WTC11 (cell line): ENCODE data around the gene MLST8. TPM values are rescaled to one million over a fixed set of nuclear protein-coding genes. Genes with fewer than 3 reads are reported as not detected.

Source experiments
- ATAC-seq: fragments of 200-7000 bp; cut with Tn5 transposase; 2 replicates; pipeline ENCODE4 v1.10.0; 2021; ENCODE audit warnings: mild to moderate bottlenecking, moderate library complexity
- CTCF ChIA-PET: fragments of 300-600 bp; sonication (Branson Sonifier 250); formaldehyde crosslinking; loops from one replicate; lab custom pipeline; 2021; ENCODE audit warnings: antibody characterized with exemption; lab: Charles Lee
- POLR2A ChIA-PET: fragments of 350-600 bp; sonication (Branson Sonifier 250); formaldehyde crosslinking; loops from one replicate; lab custom pipeline; 2021; ENCODE audit warnings: antibody characterized with exemption; lab: Charles Lee
- DNase-seq: peaks from one replicate; pipeline ENCODE4 v3.0.0; 2021; ENCODE audit warnings: low spot score
- H3K27ac Mint-ChIP-seq: 2 replicates; pipeline ENCODE4 v1.8.0; 2021; ENCODE audit warnings: mixed read lengths
- H3K27me3 Mint-ChIP-seq: 2 replicates; pipeline ENCODE4 v1.8.0; 2021; ENCODE audit warnings: low read depth, mild to moderate bottlenecking, moderate library complexity, mixed read lengths
- H3K36me3 Mint-ChIP-seq: 2 replicates; pipeline ENCODE4 v1.8.0; 2021; ENCODE audit warnings: mixed read lengths
- H3K4me1 Mint-ChIP-seq: 2 replicates; pipeline ENCODE4 v1.8.0; 2022; ENCODE audit warnings: mixed read lengths
- H3K4me3 Mint-ChIP-seq: 2 replicates; pipeline ENCODE4 v1.8.0; 2021; ENCODE audit warnings: mild to moderate bottlenecking, moderate library complexity, mixed read lengths
- H3K9me3 Mint-ChIP-seq: 2 replicates; pipeline ENCODE4 v1.8.0; 2021; ENCODE audit warnings: mixed read lengths
- ATF1 ChIP-seq: sonication (generic); formaldehyde crosslinking; IDR thresholded peaks from 2 replicates; pipeline ENCODE4 v1.8.1; 2023; ENCODE audit warnings: mild to moderate bottlenecking, moderate library complexity, missing genetic modification reagents
- CBFB ChIP-seq: sonication (generic); formaldehyde crosslinking; IDR thresholded peaks from 2 replicates; pipeline ENCODE4 v1.8.1; 2022; ENCODE audit warnings: mild to moderate bottlenecking, low read depth, missing genetic modification reagents
- CREM ChIP-seq: sonication (generic); formaldehyde crosslinking; IDR thresholded peaks from 2 replicates; pipeline ENCODE4 v1.8.1; 2022; ENCODE audit warnings: mild to moderate bottlenecking, missing genetic modification reagents, moderate library complexity
- ETV6 ChIP-seq: sonication (generic); formaldehyde crosslinking; IDR thresholded peaks from 2 replicates; pipeline ENCODE4 v1.8.1; 2022; ENCODE audit warnings: mild to moderate bottlenecking, missing genetic modification reagents
- FOXP1 ChIP-seq: sonication (generic); formaldehyde crosslinking; IDR thresholded peaks from 2 replicates; pipeline ENCODE4 v1.8.0; 2022; ENCODE audit warnings: missing genetic modification reagents, mild to moderate bottlenecking, moderate library complexity, borderline replicate concordance
- JAZF1 ChIP-seq: fragments of 250-450 bp; sonication (Bioruptor Pico); IDR thresholded peaks from 2 replicates; pipeline ENCODE4 v1.9.0; 2021; ENCODE audit warnings: moderate library complexity, mild to moderate bottlenecking, inconsistent platforms
- JUN ChIP-seq: sonication (generic); formaldehyde crosslinking; IDR thresholded peaks from 2 replicates; pipeline ENCODE4 v1.8.0; 2023; ENCODE audit warnings: mild to moderate bottlenecking, missing genetic modification reagents
- NR3C1 ChIP-seq: sonication (generic); formaldehyde crosslinking; conservative IDR thresholded peaks from 2 replicates; pipeline ENCODE4 v1.8.1; 2023; ENCODE audit warnings: low read depth, mild to moderate bottlenecking, missing genetic modification reagents
- SMAD4 ChIP-seq: sonication (generic); formaldehyde crosslinking; IDR thresholded peaks from 2 replicates; pipeline ENCODE4 v1.8.0; 2022; ENCODE audit warnings: mild to moderate bottlenecking, missing genetic modification reagents
- TEAD1 ChIP-seq: sonication (generic); formaldehyde crosslinking; IDR thresholded peaks from 2 replicates; pipeline ENCODE4 v1.8.0; 2022; ENCODE audit warnings: mild to moderate bottlenecking, missing genetic modification reagents
- TP53 ChIP-seq: sonication (generic); formaldehyde crosslinking; IDR thresholded peaks from 2 replicates; pipeline ENCODE4 v1.8.1; 2023; ENCODE audit warnings: mild to moderate bottlenecking, missing genetic modification reagents
- ZNF263 ChIP-seq: sonication (generic); formaldehyde crosslinking; IDR thresholded peaks from 2 replicates; pipeline ENCODE4 v1.8.1; 2022; ENCODE audit warnings: low read depth, mild to moderate bottlenecking, moderate library complexity, missing genetic modification reagents
- ZNF423 ChIP-seq: fragments of 250-450 bp; sonication (Bioruptor Pico); IDR thresholded peaks from 2 replicates; pipeline ENCODE4 v2.1.2; 2022; ENCODE audit warnings: mild to moderate bottlenecking, moderate library complexity
- ZNF671 ChIP-seq: fragments of 250-450 bp; sonication (Bioruptor Pico); IDR thresholded peaks from 2 replicates; pipeline ENCODE4 v1.8.0; 2021; ENCODE audit warnings: mild to moderate bottlenecking
- total RNA-seq: library from RNA; stranded (reverse); gene quantifications from 3 replicates; pipeline ENCODE4 v1.2.3, GENCODE V29; 2021
- TF ChIP-seq, protein P1 (sequence below): sonication (generic); formaldehyde crosslinking; IDR thresholded peaks from 2 replicates; pipeline ENCODE4 v1.8.1; 2022; ENCODE audit warnings: mild to moderate bottlenecking, missing genetic modification reagents, moderate library complexity, borderline replicate concordance
- TF ChIP-seq, protein P2 (sequence below): sonication (generic); formaldehyde crosslinking; IDR thresholded peaks from 2 replicates; pipeline ENCODE4 v1.8.1; 2023; ENCODE audit warnings: mild to moderate bottlenecking, missing genetic modification reagents, moderate library complexity
- TF ChIP-seq, protein P3 (sequence below): sonication (generic); formaldehyde crosslinking; IDR thresholded peaks from 2 replicates; pipeline ENCODE4 v1.8.1; 2023; ENCODE audit warnings: mild to moderate bottlenecking, missing genetic modification reagents, moderate library complexity
- TF ChIP-seq, protein P4 (sequence below): sonication (generic); formaldehyde crosslinking; IDR thresholded peaks from 2 replicates; pipeline ENCODE4 v1.8.1; 2023; ENCODE audit warnings: mild to moderate bottlenecking, missing genetic modification reagents, borderline replicate concordance
- TF ChIP-seq, protein P5 (sequence below): sonication (generic); formaldehyde crosslinking; conservative IDR thresholded peaks from 2 replicates; pipeline ENCODE4 v1.8.1; 2023; ENCODE audit warnings: mild to moderate bottlenecking, low read depth, missing genetic modification reagents, moderate library complexity
- TF ChIP-seq, protein P6 (sequence below): fragments of 250-450 bp; sonication (Bioruptor Pico); IDR thresholded peaks from 2 replicates; pipeline ENCODE4 v1.9.0; 2021; ENCODE audit warnings: mild to moderate bottlenecking
- TF ChIP-seq, protein P7 (sequence below): sonication (generic); formaldehyde crosslinking; IDR thresholded peaks from 2 replicates; pipeline ENCODE4 v1.8.1; 2022; ENCODE audit warnings: mild to moderate bottlenecking, moderate library complexity, missing genetic modification reagents

MLST8 gene
- total RNA-seq, 1 experiment from 2014 or later = 71.6 TPM

DNA sequence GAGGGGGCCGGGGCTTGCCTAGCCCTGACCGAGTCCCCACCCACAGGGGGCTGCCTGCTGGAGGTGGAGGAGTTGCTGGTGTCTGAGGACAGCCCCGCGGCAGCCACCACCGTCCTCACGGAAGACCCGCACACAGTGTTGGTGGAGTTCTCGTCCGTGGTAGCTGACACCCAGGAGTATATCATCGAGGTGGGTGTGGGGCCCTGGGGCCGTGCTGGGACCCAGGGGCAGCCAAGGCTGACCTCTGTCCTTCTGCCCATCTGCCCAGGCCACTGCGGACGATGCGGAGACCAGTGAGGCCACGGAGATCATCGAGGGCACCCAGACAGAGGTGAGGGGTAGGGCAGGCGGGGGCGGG, 29.5 kb downstream of the MLST8 start:
- CTCF ChIA-PET = no interaction called here
- ATAC-seq = no peak
- peaks cover 3% of the 10 kb centered on the region; the same call in 1 of the 2 replicates for H3K36me3 Mint-ChIP-seq
- no peak overlapping the region for H3K27ac Mint-ChIP-seq
- peaks cover 16% of the 10 kb centered on the region for H3K27me3 Mint-ChIP-seq
- H3K4me1 Mint-ChIP-seq = no peaks in the 10 kb centered on the region
- no peaks in the 10 kb centered on the region for H3K9me3 Mint-ChIP-seq
- no peak for DNase-seq
- no peak for TF ChIP-seq ZNF423 (CRISPR knock-in tag)
- TF ChIP-seq NR3C1 (CRISPR knock-in tag) = no peak
- no peak for TF ChIP-seq CREM
- TF ChIP-seq, protein P1, sequence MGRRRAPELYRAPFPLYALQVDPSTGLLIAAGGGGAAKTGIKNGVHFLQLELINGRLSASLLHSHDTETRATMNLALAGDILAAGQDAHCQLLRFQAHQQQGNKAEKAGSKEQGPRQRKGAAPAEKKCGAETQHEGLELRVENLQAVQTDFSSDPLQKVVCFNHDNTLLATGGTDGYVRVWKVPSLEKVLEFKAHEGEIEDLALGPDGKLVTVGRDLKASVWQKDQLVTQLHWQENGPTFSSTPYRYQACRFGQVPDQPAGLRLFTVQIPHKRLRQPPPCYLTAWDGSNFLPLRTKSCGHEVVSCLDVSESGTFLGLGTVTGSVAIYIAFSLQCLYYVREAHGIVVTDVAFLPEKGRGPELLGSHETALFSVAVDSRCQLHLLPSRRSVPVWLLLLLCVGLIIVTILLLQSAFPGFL = no peak
- POLR2A ChIA-PET = interaction anchor here (0.6 kb wide), 1 partner anchor 1560 kb away, joined by 3 read pairs; no protein-coding TSS in a partner anchor
- H3K4me3 Mint-ChIP-seq = no peak overlapping the region

DNA sequence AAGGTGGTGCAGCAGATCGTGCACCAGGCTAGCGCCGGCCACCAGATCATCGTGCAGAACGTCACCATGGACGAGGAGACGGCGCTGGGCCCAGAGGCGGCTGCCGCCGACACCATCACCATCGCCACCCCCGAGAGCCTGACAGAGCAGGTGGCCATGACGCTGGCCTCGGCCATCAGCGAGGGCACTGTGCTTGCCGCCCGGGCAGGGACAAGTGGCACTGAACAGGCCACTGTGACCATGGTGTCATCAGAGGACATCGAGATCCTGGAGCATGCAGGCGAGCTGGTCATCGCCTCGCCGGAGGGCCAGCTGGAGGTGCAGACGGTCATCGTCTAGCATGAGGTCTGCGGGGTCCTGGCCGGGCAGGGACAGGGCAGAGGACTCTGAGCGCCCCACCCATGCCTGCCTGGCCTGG, 30.0 kb downstream of the MLST8 start:
- Mint-ChIP-seq H3K4me1 (no peaks in the 10 kb centered on the region), H3K27me3 (peaks cover 16% of the 10 kb centered on the region)
- no peak for DNase-seq

DNA sequence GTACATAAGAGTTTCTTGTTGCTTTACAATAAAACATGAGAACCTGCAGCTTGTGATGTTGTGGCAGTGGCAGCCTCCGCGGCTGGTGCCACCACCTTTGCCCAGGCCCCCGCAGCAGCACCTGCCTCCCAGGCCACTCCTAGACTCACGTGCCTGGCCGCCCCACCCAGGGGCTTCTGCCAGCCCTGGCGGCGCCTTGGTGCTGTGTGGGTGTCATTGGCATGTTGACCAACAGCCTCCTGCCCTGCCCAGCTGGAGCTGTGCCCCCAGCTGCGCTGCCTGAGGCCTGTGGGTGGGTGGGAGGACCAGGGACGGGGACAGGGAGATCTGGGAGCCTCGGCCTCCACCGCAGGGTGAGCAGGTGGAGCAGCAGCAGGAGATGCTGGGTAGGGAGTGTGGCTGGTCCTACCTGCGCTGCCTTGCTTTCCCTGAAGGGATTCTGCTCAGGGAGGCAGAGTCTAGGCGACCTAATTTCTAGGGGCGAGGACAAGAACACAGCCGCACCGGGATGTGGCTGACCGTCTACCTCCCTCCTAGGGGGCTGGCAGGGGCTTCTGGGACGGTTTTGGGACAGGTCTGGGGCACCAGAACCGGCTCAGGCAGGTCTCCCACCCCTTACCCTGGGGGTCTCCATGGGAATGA, 30.6 kb downstream of the MLST8 start:
- Mint-ChIP-seq H3K27me3 (peaks cover 16% of the 10 kb centered on the region), H3K4me1 (no peaks in the 10 kb centered on the region), H3K27ac (no peak overlapping the region), H3K36me3 (no peaks in the 10 kb centered on the region), H3K4me3 (peak overlapping the region; percentile 47; the same call in 1 of the 2 replicates), H3K9me3 (no peaks in the 10 kb centered on the region)
- ATAC-seq (no peak), DNase-seq (no peak)
- POLR2A ChIA-PET = interaction anchor here (1.0 to 4.1 kb wide), 3 partner anchors 16 to 28 kb away, joined by 4 to 28 read pairs (median 8); partner anchors contain the start of genes ECI1 and PGP
- CTCF ChIA-PET = interaction anchor here (1.0 to 4.5 kb wide), 7 partner anchors 16 to 265 kb away, joined by 3 to 51 read pairs (median 5); partner anchors contain the start of genes CASKIN1, ECI1 and PGP
- TF ChIP-seq, protein P2, sequence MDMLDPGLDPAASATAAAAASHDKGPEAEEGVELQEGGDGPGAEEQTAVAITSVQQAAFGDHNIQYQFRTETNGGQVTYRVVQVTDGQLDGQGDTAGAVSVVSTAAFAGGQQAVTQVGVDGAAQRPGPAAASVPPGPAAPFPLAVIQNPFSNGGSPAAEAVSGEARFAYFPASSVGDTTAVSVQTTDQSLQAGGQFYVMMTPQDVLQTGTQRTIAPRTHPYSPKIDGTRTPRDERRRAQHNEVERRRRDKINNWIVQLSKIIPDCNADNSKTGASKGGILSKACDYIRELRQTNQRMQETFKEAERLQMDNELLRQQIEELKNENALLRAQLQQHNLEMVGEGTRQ = no peak
- TF ChIP-seq ZNF263 (CRISPR knock-in tag) (no peak), ETV6 (CRISPR knock-in tag) (no peak), NR3C1 (CRISPR knock-in tag) (no peak), ZNF671 (CRISPR knock-in tag) (no peak), TEAD1 (CRISPR knock-in tag) (no peak), JAZF1 (no peak), SMAD4 (CRISPR knock-in tag) (no peak), CBFB (CRISPR knock-in tag) (no peak), ATF1 (no peak), TP53 (CRISPR knock-in tag) (no peak), JUN (CRISPR knock-in tag) (no peak)
- TF ChIP-seq, protein P3, sequence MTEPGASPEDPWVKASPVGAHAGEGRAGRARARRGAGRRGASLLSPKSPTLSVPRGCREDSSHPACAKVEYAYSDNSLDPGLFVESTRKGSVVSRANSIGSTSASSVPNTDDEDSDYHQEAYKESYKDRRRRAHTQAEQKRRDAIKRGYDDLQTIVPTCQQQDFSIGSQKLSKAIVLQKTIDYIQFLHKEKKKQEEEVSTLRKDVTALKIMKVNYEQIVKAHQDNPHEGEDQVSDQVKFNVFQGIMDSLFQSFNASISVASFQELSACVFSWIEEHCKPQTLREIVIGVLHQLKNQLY (CRISPR knock-in tag) = no peak
- TF ChIP-seq, protein P4, sequence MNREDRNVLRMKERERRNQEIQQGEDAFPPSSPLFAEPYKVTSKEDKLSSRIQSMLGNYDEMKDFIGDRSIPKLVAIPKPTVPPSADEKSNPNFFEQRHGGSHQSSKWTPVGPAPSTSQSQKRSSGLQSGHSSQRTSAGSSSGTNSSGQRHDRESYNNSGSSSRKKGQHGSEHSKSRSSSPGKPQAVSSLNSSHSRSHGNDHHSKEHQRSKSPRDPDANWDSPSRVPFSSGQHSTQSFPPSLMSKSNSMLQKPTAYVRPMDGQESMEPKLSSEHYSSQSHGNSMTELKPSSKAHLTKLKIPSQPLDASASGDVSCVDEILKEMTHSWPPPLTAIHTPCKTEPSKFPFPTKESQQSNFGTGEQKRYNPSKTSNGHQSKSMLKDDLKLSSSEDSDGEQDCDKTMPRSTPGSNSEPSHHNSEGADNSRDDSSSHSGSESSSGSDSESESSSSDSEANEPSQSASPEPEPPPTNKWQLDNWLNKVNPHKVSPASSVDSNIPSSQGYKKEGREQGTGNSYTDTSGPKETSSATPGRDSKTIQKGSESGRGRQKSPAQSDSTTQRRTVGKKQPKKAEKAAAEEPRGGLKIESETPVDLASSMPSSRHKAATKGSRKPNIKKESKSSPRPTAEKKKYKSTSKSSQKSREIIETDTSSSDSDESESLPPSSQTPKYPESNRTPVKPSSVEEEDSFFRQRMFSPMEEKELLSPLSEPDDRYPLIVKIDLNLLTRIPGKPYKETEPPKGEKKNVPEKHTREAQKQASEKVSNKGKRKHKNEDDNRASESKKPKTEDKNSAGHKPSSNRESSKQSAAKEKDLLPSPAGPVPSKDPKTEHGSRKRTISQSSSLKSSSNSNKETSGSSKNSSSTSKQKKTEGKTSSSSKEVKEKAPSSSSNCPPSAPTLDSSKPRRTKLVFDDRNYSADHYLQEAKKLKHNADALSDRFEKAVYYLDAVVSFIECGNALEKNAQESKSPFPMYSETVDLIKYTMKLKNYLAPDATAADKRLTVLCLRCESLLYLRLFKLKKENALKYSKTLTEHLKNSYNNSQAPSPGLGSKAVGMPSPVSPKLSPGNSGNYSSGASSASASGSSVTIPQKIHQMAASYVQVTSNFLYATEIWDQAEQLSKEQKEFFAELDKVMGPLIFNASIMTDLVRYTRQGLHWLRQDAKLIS = no peak
- TF ChIP-seq, protein P5, sequence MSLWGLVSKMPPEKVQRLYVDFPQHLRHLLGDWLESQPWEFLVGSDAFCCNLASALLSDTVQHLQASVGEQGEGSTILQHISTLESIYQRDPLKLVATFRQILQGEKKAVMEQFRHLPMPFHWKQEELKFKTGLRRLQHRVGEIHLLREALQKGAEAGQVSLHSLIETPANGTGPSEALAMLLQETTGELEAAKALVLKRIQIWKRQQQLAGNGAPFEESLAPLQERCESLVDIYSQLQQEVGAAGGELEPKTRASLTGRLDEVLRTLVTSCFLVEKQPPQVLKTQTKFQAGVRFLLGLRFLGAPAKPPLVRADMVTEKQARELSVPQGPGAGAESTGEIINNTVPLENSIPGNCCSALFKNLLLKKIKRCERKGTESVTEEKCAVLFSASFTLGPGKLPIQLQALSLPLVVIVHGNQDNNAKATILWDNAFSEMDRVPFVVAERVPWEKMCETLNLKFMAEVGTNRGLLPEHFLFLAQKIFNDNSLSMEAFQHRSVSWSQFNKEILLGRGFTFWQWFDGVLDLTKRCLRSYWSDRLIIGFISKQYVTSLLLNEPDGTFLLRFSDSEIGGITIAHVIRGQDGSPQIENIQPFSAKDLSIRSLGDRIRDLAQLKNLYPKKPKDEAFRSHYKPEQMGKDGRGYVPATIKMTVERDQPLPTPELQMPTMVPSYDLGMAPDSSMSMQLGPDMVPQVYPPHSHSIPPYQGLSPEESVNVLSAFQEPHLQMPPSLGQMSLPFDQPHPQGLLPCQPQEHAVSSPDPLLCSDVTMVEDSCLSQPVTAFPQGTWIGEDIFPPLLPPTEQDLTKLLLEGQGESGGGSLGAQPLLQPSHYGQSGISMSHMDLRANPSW (CRISPR knock-in tag) = no peak
- TF ChIP-seq, protein P6, sequence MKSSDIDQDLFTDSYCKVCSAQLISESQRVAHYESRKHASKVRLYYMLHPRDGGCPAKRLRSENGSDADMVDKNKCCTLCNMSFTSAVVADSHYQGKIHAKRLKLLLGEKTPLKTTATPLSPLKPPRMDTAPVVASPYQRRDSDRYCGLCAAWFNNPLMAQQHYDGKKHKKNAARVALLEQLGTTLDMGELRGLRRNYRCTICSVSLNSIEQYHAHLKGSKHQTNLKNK (CRISPR knock-in tag) = no peak

More for the DNA sequence above, 30.0 kb downstream of the MLST8 start:
- no peak for ATAC-seq
- Mint-ChIP-seq H3K27ac (no peak overlapping the region), H3K9me3 (no peaks in the 10 kb centered on the region), H3K36me3 (no peaks in the 10 kb centered on the region), H3K4me3 (no peak overlapping the region)
- CTCF ChIA-PET = interaction anchor here (4.5 kb wide), 1 partner anchor 40 kb away, joined by 51 read pairs; the partner anchor contains the start of gene CASKIN1
- POLR2A ChIA-PET = interaction anchor here (2.5 to 4.1 kb wide), 2 partner anchors 17 to 21 kb away, joined by 8 to 28 read pairs; partner anchors contain the start of genes ECI1 and PGP
- TF ChIP-seq FOXP1 = 0 out of 2 replicates have a peak, but pooled peaks have one; percentile 39
- TF ChIP-seq, protein P7, sequence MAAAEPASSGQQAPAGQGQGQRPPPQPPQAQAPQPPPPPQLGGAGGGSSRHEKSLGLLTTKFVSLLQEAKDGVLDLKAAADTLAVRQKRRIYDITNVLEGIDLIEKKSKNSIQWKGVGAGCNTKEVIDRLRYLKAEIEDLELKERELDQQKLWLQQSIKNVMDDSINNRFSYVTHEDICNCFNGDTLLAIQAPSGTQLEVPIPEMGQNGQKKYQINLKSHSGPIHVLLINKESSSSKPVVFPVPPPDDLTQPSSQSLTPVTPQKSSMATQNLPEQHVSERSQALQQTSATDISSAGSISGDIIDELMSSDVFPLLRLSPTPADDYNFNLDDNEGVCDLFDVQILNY (CRISPR knock-in tag) = no peak
